K562 (cell line): ENCODE results near the gene TAF8. TPM values are rescaled to one million over a fixed set of nuclear protein-coding genes. Genes with fewer than 3 reads are reported as not detected.

Source experiments
- ATAC-seq: fragments of 200-7000 bp; cut with Tn5 transposase; 3 replicates; pipeline ENCODE4 v1.9.1; 2020; ENCODE audit warnings: moderate library complexity
- BruUV-seq: library from RNA; stranded (reverse); fragments of 400-500 nt; replicated peaks from 2 replicates; lab custom pipeline; 2021; lab: Mats Ljungman, UMichigan
- CTCF ChIA-PET: fragments of 300-600 bp; formaldehyde crosslinking; extraction: SDS; loops from one replicate; lab custom pipeline; 2021; ENCODE audit warnings: low intra/inter-chr PET ratio; lab: Yijun Ruan, JAX
- POLR2A ChIA-PET: fragments of 300-600, 350-650 bp; sonication (Branson Sonifier 250); formaldehyde crosslinking; extraction: SDS; loops from one replicate; lab custom pipeline; 2021; ENCODE audit warnings: antibody characterized with exemption, inconsistent platforms; lab: Yijun Ruan, JAX
- DNase-seq, 4 experiments: peaks; one replicate each; pipeline versions ENCODE4 v3.0.0 to v3.0.0-alpha.2; 2011 to 2018; ENCODE audit warnings: low spot score in 3 of 4, mixed read lengths in 3 of 4; ENCODE audit errors: extremely low read depth in 1 of 4
- FAIRE-seq: peaks from 2 replicates; lab custom pipeline; 2011; peaks lifted over from hg19 to GRCh38; lab: Jason Lieb, UNC
- H2AFZ ChIP-seq: 2 replicates; pipeline ENCODE4 v1.6.0; 2011; ENCODE audit warnings: low read depth, low read length, control low read depth, inconsistent platforms
- H3K27ac ChIP-seq: fragments of 200-600 bp; 3 replicates; pipeline ENCODE4 v1.8.0; 2011; ENCODE audit warnings: low read depth, mild to moderate bottlenecking, control low read depth, inconsistent platforms, low read length, moderate library complexity, mixed read lengths; ENCODE audit errors: extremely low read depth
- H3K27me3 ChIP-seq, 2 experiments: fragments of 300-600 bp in 1 of 2; 2 replicates in 1 of 2; 3 replicates in 1 of 2; pipeline versions ENCODE4 v1.6.0 to v1.8.0; 2011; ENCODE audit warnings: inconsistent platforms in 2 of 2, low read length in 2 of 2, mild to moderate bottlenecking in 1 of 2, mixed read lengths in 1 of 2, moderate library complexity in 1 of 2; ENCODE audit not compliant: control insufficient read depth in 2 of 2, insufficient read depth in 2 of 2
- H3K36me3 ChIP-seq: fragments of 300-600 bp; 3 replicates; pipeline ENCODE4 v1.8.0; 2011; ENCODE audit warnings: mild to moderate bottlenecking, low read length, inconsistent platforms; ENCODE audit not compliant: control insufficient read depth, insufficient read depth
- H3K4me1 ChIP-seq, 2 experiments: fragments of 200-600 bp in 1 of 2; replicated peaks in 1 of 2; 2 replicates in 1 of 2; 3 replicates in 1 of 2; pipeline versions ENCODE4 v1.5.1 to v1.8.0; 2011; ENCODE audit warnings: inconsistent platforms in 2 of 2, low read length in 2 of 2, mild to moderate bottlenecking in 1 of 2, mixed read lengths in 1 of 2, moderate library complexity in 1 of 2; ENCODE audit not compliant: control insufficient read depth in 2 of 2, insufficient read depth in 2 of 2
- H3K4me2 ChIP-seq: 2 replicates; pipeline ENCODE4 v1.6.1; 2011; ENCODE audit warnings: low read length, control low read depth, inconsistent platforms, mixed read lengths; ENCODE audit not compliant: insufficient read depth
- H3K4me3 ChIP-seq: fragments of 200-600 bp; sonication (generic), shearing (Covaris generic); 2 replicates; pipeline ENCODE4 v1.5.1; 2016; ENCODE audit warnings: control low read depth, inconsistent platforms
- H3K79me2 ChIP-seq: fragments of 200-600 bp; 3 replicates; pipeline ENCODE4 v1.8.0; 2011; ENCODE audit warnings: low read length, inconsistent platforms; ENCODE audit not compliant: control insufficient read depth, insufficient read depth
- H3K9ac ChIP-seq, 2 experiments: 2 replicates each; pipeline versions ENCODE4 v1.6.0 to v1.6.1; 2011; ENCODE audit warnings: low read depth in 2 of 2, low read length in 2 of 2, control low read depth in 1 of 2, inconsistent platforms in 1 of 2, mild to moderate bottlenecking in 1 of 2, mixed read lengths in 1 of 2; ENCODE audit not compliant: insufficient read depth in 1 of 2
- H3K9me1 ChIP-seq: one replicate; pipeline ENCODE4 v1.6.0; 2011; ENCODE audit warnings: inconsistent platforms, mild to moderate bottlenecking, low read length, moderate library complexity; ENCODE audit not compliant: control insufficient read depth, insufficient read depth
- H3K9me3 ChIP-seq: replicated peaks from 2 replicates; pipeline ENCODE4 v1.5.1; 2011; ENCODE audit warnings: low read depth, low read length, inconsistent platforms; ENCODE audit not compliant: control insufficient read depth, insufficient read depth
- H4K20me1 ChIP-seq: replicated peaks from 2 replicates; pipeline ENCODE4 v1.6.1; 2011; ENCODE audit warnings: low read length, inconsistent platforms, mixed read lengths; ENCODE audit not compliant: control insufficient read depth, insufficient read depth
- ADNP ChIP-seq: fragments of 200-800 bp; sonication (Bioruptor generic); IDR thresholded peaks from 2 replicates; pipeline ENCODE4 v1.6.1; 2016; ENCODE audit warnings: missing genetic modification characterization, missing compliant biosample characterization
- CLOCK ChIP-seq: fragments of 250-450 bp; sonication (Bioruptor Pico); IDR thresholded peaks from 2 replicates; pipeline ENCODE4 v1.4.0; 2020; ENCODE audit warnings: mild to moderate bottlenecking, moderate library complexity, borderline replicate concordance
- CTCF ChIP-seq, 3 experiments: IDR thresholded peaks in 2 of 3; conservative IDR thresholded peaks in 1 of 3; 2 replicates each; pipeline ENCODE4 v1.5.1; 2011 to 2012; ENCODE audit warnings: low read length in 3 of 3, mild to moderate bottlenecking in 3 of 3, control low read depth in 2 of 3, improper control_type of control experiment in 1 of 3, inconsistent platforms in 1 of 3, low read depth in 1 of 3, mixed read lengths in 1 of 3, moderate library complexity in 1 of 3; ENCODE audit not compliant: insufficient read depth in 2 of 3
- ETS2 ChIP-seq: IDR thresholded peaks from 2 replicates; pipeline ENCODE4 v1.6.1; 2016; ENCODE audit warnings: borderline replicate concordance, missing genetic modification characterization, mild to moderate bottlenecking, moderate library complexity, missing compliant biosample characterization; ENCODE audit not compliant: poor library complexity, severe bottlenecking
- GABPA ChIP-seq: fragments of 200-800 bp; sonication (Bioruptor generic); conservative IDR thresholded peaks from 2 replicates; pipeline ENCODE4 v1.6.1; 2016; ENCODE audit warnings: low read depth, missing genetic modification characterization, missing compliant biosample characterization
- L3MBTL2 ChIP-seq: fragments of 450-650 bp; IDR thresholded peaks from 2 replicates; pipeline ENCODE4 v1.6.1; 2016; ENCODE audit warnings: mild to moderate bottlenecking, moderate library complexity
- POLR2AphosphoS2 ChIP-seq: IDR thresholded peaks from 2 replicates; pipeline ENCODE4 v1.6.1; 2012; ENCODE audit warnings: low read length, improper control_type of control experiment
- RAD21 ChIP-seq, 2 experiments: fragments of 250-450 bp in 1 of 2; fragments of 450-650 bp in 1 of 2; sonication (Bioruptor Pico) in 1 of 2; formaldehyde crosslinking in 1 of 2; IDR thresholded peaks in 1 of 2; conservative IDR thresholded peaks in 1 of 2; 2 replicates each; pipeline versions ENCODE4 v1.4.0 to v1.8.0; 2020 to 2022; ENCODE audit warnings: mild to moderate bottlenecking in 2 of 2, moderate library complexity in 1 of 2
- STAG1 ChIP-seq: sonication (generic); formaldehyde crosslinking; IDR thresholded peaks from 2 replicates; pipeline ENCODE4 v1.5.0; 2020; ENCODE audit warnings: missing genetic modification reagents, borderline replicate concordance
- WHSC1 ChIP-seq: IDR thresholded peaks from one replicate; pipeline ENCODE4 v1.6.1; 2012; ENCODE audit warnings: low read length, control low read depth, inconsistent platforms
- ZNF75A ChIP-seq: fragments of 450-650 bp; formaldehyde crosslinking; IDR thresholded peaks from 2 replicates; pipeline ENCODE4 v1.4.0; 2020; ENCODE audit warnings: mild to moderate bottlenecking
- WGBS: fragments of 100-300 bp; shearing (Covaris generic); methylation state at CpG from one replicate; pipeline ENCODE4 v1.1.6; 2016; ENCODE audit warnings: low coverage, mixed read lengths; ENCODE audit not compliant: insufficient coverage; ENCODE audit errors: missing lambda C conversion rate; 5-methylcytosine and 5-hydroxymethylcytosine counted together
- in situ Hi-C: fragments of 300-500 bp; cut with MboI; formaldehyde crosslinking; loops from 4 replicates; pipeline ENCODE4 v1.15.0; 2018; ENCODE audit warnings: inconsistent platforms, mixed read lengths
- intact Hi-C: fragments of 100-400 bp; cut with micrococcal nuclease; formaldehyde crosslinking; loops from 2 replicates; pipeline ENCODE4 v1.14.2; 2022
- polyA plus RNA-seq, 8 experiments: library from polyadenylated mRNA; depleted of rRNA in 4 of 8; stranded (reverse) in 5 of 8; unstranded in 3 of 8; fragments of >200 nt; fragmentation: Nextera tagmentation in 2 of 8; fragmentation: Illumina TruSeq in 1 of 8; extraction: Ambion mirVana in 2 of 8; extraction: Trizol in 1 of 8; gene quantifications; 2 replicates each; pipeline versions ENCODE4 v1.2.1 to v1.2.3, GENCODE V29; 2011 to 2014; ENCODE audit warnings: inconsistent platforms in 1 of 8, missing spikeins in 1 of 8
- total RNA-seq, 7 experiments: library from RNA; depleted of rRNA in 6 of 7; stranded (reverse); fragments of >200 nt in 6 of 7; fragmentation: Illumina TruSeq in 2 of 7; extraction: Trizol in 2 of 7; gene quantifications; 2 replicates each; pipeline versions ENCODE4 v1.2.1 to v1.2.3, GENCODE V29; 2011 to 2021; ENCODE audit warnings: low replicate concordance in 1 of 7
- TF ChIP-seq, protein P1 (sequence below): sonication (generic); formaldehyde crosslinking; IDR thresholded peaks from 2 replicates; pipeline ENCODE4 v1.9.0; 2022; ENCODE audit warnings: mild to moderate bottlenecking, missing genetic modification reagents
- TF ChIP-seq, protein P2 (sequence below): sonication (generic); formaldehyde crosslinking; IDR thresholded peaks from 2 replicates; pipeline ENCODE4 v1.9.0; 2022; ENCODE audit warnings: mild to moderate bottlenecking, missing genetic modification reagents

Gene TAF8
- total and polyA plus RNA-seq, 9 of the 15 experiments (the other 6 are each of a cell fraction or from before 2014, with no cell fraction given), result 29.4 to 84.0 (median 52.6) TPM

DNA sequence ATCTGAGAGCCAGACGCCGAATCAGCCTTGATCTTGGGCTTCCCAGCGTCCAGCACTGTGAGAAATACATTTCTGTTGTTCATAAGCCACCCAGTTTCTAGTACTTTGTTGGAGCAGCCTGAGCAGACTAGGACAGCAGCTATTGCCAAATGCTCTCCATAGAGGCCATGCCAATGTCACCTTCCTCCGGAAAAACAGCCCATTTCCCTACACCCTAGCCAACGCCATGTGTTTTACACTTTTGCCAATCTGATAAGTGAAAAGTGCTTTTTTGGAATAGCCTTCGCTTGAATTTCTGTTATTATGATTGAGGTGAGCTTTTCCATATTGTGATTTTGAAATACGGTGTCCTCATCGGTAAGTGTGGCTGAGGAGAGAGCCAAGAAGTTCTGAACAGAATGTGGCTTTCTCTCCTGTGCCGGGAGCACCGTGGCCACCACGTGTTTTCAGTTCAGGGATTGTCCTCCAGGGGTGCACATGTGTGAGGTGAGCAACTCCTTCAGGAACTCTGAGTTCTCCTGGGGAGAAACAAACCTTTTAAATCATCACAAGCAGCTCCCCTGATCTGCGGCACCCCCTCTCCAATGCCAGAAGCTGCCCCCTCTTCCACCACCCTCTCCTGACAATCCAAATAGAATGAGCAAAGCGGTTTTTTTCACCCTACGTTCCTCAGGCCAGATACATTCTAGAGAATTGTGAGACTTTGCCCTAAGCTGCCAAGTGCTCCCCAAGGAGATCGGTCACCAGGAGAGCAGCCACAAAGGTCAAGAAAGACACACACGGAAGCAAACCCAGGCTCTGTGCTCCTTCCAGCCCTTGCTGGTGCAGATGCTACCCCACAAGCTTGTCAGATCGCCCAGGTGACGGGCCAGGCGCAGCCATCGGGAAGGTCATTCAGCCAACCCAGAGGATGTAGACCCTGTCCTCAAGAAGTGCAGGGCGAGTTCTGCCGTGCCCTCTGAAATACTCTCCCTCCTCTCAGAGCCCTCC is 36.0 kb downstream of the TAF8 start:
- in situ Hi-C loops, result no loop called here
- TF ChIP-seq CTCF (IDR thresholded peaks at IDR 0.05 in 2 of 3, conservative IDR thresholded peaks at IDR 0.05 in 1 of 3; ENCODE audit: insufficient read depth in 2 of 3, low read depth in 1 of 3, low read length in 3 of 3), result peak; percentile 39 to 58 (median 42); a peak in 5 of 6 replicates
- TF ChIP-seq ZNF75A (CRISPR knock-in tag), result no peak
- TF ChIP-seq WHSC1, result peak; percentile 47
- no peak for TF ChIP-seq ETS2 (tag)
- TF ChIP-seq L3MBTL2, result peak; percentile 91
- TF ChIP-seq ADNP, result no peak
- TF ChIP-seq POLR2AphosphoS2, result no peak
- 0 out of 2 replicates have a peak, but pooled peaks have one; percentile 10 for TF ChIP-seq STAG1 (CRISPR knock-in tag)
- TF ChIP-seq, protein P1, sequence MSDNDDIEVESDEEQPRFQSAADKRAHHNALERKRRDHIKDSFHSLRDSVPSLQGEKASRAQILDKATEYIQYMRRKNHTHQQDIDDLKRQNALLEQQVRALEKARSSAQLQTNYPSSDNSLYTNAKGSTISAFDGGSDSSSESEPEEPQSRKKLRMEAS, result peak; percentile 92
- TF ChIP-seq, protein P2, sequence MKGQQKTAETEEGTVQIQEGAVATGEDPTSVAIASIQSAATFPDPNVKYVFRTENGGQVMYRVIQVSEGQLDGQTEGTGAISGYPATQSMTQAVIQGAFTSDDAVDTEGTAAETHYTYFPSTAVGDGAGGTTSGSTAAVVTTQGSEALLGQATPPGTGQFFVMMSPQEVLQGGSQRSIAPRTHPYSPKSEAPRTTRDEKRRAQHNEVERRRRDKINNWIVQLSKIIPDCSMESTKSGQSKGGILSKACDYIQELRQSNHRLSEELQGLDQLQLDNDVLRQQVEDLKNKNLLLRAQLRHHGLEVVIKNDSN (CRISPR knock-in tag), result 0 out of 2 replicates have a peak, but pooled peaks have one; percentile 44
- no peak for TF ChIP-seq CLOCK
- TF ChIP-seq GABPA (tag), result no peak
- TF ChIP-seq RAD21 (CRISPR knock-in tag; conservative IDR thresholded peaks at IDR 0.05 in 1 of 2, IDR thresholded peaks at IDR 0.05 in 1 of 2), result peak in 1 of 2 experiments; percentile 23; a peak in 1 of 4 replicates

More for the DNA sequence above, 36.0 kb downstream of the TAF8 start:
- Histone ChIP-seq H3K27ac (no peak overlapping the region), H3K4me3 (no peak overlapping the region), H4K20me1 (no peaks in the 10 kb centered on the region), H3K9ac (peak overlapping the region; percentile 5 to 74; a peak in 2 of 4 replicates), H3K79me2 (no peaks in the 10 kb centered on the region), H3K4me1 (peaks cover 27 to 32% of the 10 kb centered on the region in 2 experiments), H3K9me3 (no peaks in the 10 kb centered on the region), H3K36me3 (no peaks in the 10 kb centered on the region; the same call in 2 of the 3 replicates), H3K9me1 (no peaks in the 10 kb centered on the region), H3K27me3 (no peaks in the 10 kb centered on the region), H3K4me2 (no peak overlapping the region), H2AFZ (peak overlapping the region; percentile 83)
- BruUV-seq, result no TSS peak
- ATAC-seq (peak; percentile 67), DNase-seq (peak; percentile 63 to 71 (median 66)), FAIRE-seq (no peak)
- 69% methylated on average over 22 of the region's 22 CpGs for WGBS
- intact Hi-C loops, result loop anchor here (10.0 kb wide), 1 partner anchor 788 kb away; the partner anchor contains the start of gene RPL7L1
- CTCF ChIA-PET, result no interaction called here
- POLR2A ChIA-PET, result interaction anchor here (0.5 to 2.2 kb wide), 8 partner anchors 9 to 153 kb away, joined by 3 to 9 read pairs (median 4); partner anchors contain the start of gene TAF8
